Parathyroid adenoma (tissue), 2 donors: ENCODE results near the gene ONECUT2.

Source experiments
- H2AFZ ChIP-seq: fragments of 300-600 bp; sonication (generic); one replicate; pipeline ENCODE4 v1.7.0; 2017; ENCODE audit warnings: antibody characterized with exemption, mild to moderate bottlenecking
- H3K27ac ChIP-seq: fragments of 300-600 bp; sonication (generic); one replicate; pipeline ENCODE4 v1.7.0; 2017
- H3K27me3 ChIP-seq: fragments of 300-600 bp; sonication (generic); one replicate; pipeline ENCODE4 v1.7.0; 2017; ENCODE audit warnings: low read length; ENCODE audit not compliant: control insufficient read depth, insufficient read depth
- H3K36me3 ChIP-seq: fragments of 300-600 bp; sonication (generic); one replicate; pipeline ENCODE4 v1.7.0; 2017; ENCODE audit warnings: low read length; ENCODE audit not compliant: control insufficient read depth, insufficient read depth
- H3K4me1 ChIP-seq: fragments of 300-600 bp; sonication (generic); one replicate; pipeline ENCODE4 v1.7.0; 2017; ENCODE audit warnings: control low read depth
- H3K4me2 ChIP-seq: fragments of 300-600 bp; sonication (generic); one replicate; pipeline ENCODE4 v1.7.0; 2017; ENCODE audit warnings: low read length
- H3K4me3 ChIP-seq: fragments of 300-600 bp; sonication (generic); one replicate; pipeline ENCODE4 v1.7.0; 2017; ENCODE audit warnings: low read depth, low read length
- H3K79me2 ChIP-seq: fragments of 300-600 bp; sonication (generic); one replicate; pipeline ENCODE4 v1.7.0; 2017; ENCODE audit warnings: control low read depth
- H3K9ac ChIP-seq: fragments of 300-600 bp; sonication (generic); one replicate; pipeline ENCODE4 v1.7.0; 2017; ENCODE audit warnings: mild to moderate bottlenecking
- H3K9me3 ChIP-seq: fragments of 300-600 bp; sonication (generic); one replicate; pipeline ENCODE4 v1.7.0; 2017; ENCODE audit warnings: low read length; ENCODE audit not compliant: control insufficient read depth
- CTCF ChIP-seq: fragments of 300-600 bp; sonication (generic); IDR thresholded peaks from one replicate; pipeline ENCODE4 v1.7.0; 2017; ENCODE audit warnings: antibody characterized with exemption, mild to moderate bottlenecking
- donor health status: primary hyperparathyroidism.

ONECUT2 gene

GRCh38 chr18:57444301-57444759 is 9.2 kb downstream of the ONECUT2 start:
- no peak for TF ChIP-seq CTCF
- no peak overlapping the region for H3K4me2 ChIP-seq
- H3K4me3 ChIP-seq = no peak overlapping the region
- no peak overlapping the region for H3K9ac ChIP-seq
- H3K27me3 ChIP-seq = peaks cover 5% of the 10 kb centered on the region
- H2AFZ ChIP-seq = no peak overlapping the region
- no peaks in the 10 kb centered on the region for H3K79me2 ChIP-seq
- no peak overlapping the region for H3K27ac ChIP-seq
- no peaks in the 10 kb centered on the region for H3K9me3 ChIP-seq
- no peaks in the 10 kb centered on the region for H3K4me1 ChIP-seq
- no peaks in the 10 kb centered on the region for H3K36me3 ChIP-seq

GRCh38 chr18:57445488-57446319 is 10.5 kb downstream of the ONECUT2 start:
- Histone ChIP-seq H3K27me3 (peaks cover 5% of the 10 kb centered on the region), H3K4me3 (no peak overlapping the region), H3K4me1 (no peaks in the 10 kb centered on the region), H3K79me2 (peaks cover 5% of the 10 kb centered on the region), H3K36me3 (no peaks in the 10 kb centered on the region), H3K4me2 (no peak overlapping the region), H3K9ac (no peak overlapping the region), H3K9me3 (no peaks in the 10 kb centered on the region), H3K27ac (no peak overlapping the region), H2AFZ (no peak overlapping the region)
- no peak for TF ChIP-seq CTCF

GRCh38 chr18:57446322-57446721 is 11.1 kb downstream of the ONECUT2 start:
- H3K4me1 ChIP-seq = no peaks in the 10 kb centered on the region
- no peak overlapping the region for H3K27ac ChIP-seq
- H3K36me3 ChIP-seq = no peaks in the 10 kb centered on the region
- no peak overlapping the region for H3K4me2 ChIP-seq
- TF ChIP-seq CTCF = peak; percentile 65
- H3K79me2 ChIP-seq = peaks cover 5% of the 10 kb centered on the region
- no peak overlapping the region for H3K4me3 ChIP-seq
- H3K27me3 ChIP-seq = peaks cover 4% of the 10 kb centered on the region
- no peaks in the 10 kb centered on the region for H3K9me3 ChIP-seq
- H3K9ac ChIP-seq = no peak overlapping the region
- H2AFZ ChIP-seq = no peak overlapping the region

- Histone ChIP-seq H3K4me3 (no peak overlapping the region), H3K9me3 (no peaks in the 10 kb centered on the region), H3K4me1 (no peaks in the 10 kb centered on the region), H3K9ac (no peak overlapping the region), H2AFZ (no peak overlapping the region), H3K27ac (no peak overlapping the region), H3K27me3 (no peaks in the 10 kb centered on the region), H3K4me2 (no peak overlapping the region), H3K79me2 (peaks cover 5% of the 10 kb centered on the region), H3K36me3 (no peaks in the 10 kb centered on the region)
- no peak for TF ChIP-seq CTCF
Measured at GRCh38 chr18:57447154-57447621, 12.0 kb downstream of the ONECUT2 start.
